Measurements from ENCODE around the gene LRP1B.

GRCh38 chr2:141517852-141518421, 612.9 kb downstream of the LRP1B start:
- TF ChIP-seq CTCF (IDR thresholded peaks at IDR 0.05; ENCODE audit: low read length), result no peak
- no peak for TF ChIP-seq EZH2phosphoT487 (IDR thresholded peaks at IDR 0.05; ENCODE audit: low read length)
- TF ChIP-seq EZH2 (optimal IDR thresholded peaks at IDR 0.05; ENCODE audit: low read depth, low read length), result no peak
